HuH-7.5 (cell line): Measurements from ENCODE around the gene TRIM47.
A peak's percentile ranks its signal among the peaks of the same experiment; 100 is the strongest.

Experiments
- DNase-seq: peaks from one replicate; pipeline ENCODE4 v3.0.0; 2011; ENCODE audit warnings: low spot score

The TRIM47 gene

DNA sequence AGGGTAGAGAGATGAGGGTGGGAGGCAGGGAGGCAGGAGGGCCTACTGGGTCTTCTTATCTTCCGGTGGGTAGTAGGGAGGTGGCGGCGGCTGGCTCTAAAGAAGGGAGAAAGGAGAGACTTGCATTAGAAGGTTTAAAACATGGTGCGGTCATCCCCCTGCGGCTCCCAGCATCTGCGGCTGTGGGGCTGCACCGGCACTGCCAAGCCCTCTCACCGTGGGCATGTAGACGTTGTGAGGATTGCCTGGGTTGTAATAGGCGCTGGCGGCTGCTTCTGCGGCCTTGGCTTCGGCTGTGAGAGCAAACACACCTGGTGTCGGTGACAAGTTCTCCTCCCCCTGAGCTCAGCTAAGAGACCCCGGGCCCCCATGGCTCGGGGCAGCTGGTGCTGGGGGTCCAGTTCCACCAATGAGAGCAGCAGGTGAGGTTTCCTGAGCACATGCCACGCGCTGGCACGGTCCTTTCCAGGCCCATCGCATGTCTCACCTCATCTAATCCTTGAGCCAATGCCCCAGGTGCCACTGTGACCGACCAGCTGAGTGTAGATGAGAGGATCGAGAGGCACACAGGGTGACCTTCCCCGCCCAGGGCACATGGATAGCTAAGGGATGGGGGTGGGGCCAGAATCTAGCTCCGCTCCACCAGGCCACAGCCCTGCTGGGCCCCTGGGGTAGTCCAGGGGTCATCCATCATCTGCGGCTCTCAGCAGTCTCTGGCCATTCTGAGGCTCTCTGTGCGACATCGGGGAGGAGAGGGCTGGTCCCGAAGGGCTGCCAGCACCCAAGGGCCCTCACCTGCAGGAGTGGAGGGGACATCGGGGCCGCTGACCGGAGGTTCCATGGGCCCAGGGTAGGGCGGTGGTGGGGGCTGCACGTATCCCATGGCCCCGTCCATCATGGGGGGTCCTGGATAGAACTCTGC lies 31.4 kb downstream of the TRIM47 start:
- no peak for DNase-seq

DNA sequence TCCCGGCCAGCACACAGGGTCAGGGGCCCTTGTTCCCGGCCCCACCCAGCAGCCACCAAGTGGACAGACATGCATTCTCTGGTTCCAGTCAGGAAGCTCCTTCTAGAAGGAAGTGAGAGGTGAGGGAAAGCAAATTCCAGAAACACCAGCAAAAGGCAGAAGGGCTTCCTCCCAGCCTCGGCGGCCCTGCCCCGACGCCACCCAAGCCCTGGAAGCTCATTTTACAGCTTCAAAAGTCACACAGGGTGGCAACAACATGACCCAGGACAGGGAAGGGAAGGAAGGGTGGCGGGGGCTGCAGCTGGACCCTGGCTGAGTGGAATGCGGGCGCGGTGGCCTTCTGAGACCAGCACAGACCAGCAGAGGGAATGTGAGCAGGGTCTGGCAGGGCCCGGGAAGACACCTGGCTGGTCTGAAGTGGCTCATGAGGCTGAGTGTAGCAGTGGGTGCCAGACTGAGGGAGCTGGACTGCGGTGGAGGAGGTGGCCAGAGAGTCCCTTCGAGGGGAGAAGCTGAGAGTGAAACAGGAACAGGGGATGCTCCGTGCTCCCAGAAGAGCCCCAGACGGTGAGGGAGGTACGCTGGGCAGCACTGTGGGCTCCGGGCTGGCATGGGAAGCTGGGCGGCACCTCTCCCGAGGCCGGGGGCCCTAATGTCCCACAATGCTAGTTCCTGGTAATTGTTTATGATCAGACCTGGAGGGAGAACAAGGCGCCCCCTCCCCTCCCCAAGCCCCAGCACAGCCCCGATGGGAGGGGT lies 32.3 kb downstream of the TRIM47 start:
- DNase-seq = no peak

DNA sequence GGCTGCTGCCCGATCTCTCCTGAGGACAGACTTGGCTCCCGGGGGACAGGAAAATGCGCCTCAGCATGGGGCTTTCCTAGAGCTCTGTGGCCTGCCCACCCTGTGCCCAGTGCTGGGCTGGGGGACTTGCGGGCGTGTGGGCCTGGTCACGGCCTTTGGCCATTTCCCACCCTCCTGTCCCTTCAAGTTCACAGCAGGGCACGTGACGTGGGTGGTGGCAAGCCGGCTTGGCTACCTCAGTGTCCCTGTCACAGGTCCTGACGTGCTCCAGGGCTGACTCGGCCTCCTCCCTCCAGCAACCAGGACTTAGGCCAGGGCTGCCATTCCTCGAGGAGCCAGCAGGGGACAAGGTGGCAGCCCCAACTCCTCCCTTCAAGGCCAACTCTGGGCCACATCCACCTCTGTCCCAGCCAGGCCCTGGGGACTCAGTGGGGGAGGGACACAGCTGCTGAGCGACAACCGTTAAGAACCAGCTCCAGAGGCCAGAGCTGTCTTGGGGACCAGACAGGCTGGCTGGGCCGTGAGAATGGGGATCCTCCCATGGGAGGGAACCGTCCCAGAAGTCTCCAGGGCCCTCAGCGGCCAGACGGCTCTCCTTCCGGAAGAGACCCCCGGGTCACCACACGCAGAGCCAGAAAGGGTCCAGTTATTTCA lies 33.2 kb downstream of the TRIM47 start:
- DNase-seq = peak; percentile 86

DNA sequence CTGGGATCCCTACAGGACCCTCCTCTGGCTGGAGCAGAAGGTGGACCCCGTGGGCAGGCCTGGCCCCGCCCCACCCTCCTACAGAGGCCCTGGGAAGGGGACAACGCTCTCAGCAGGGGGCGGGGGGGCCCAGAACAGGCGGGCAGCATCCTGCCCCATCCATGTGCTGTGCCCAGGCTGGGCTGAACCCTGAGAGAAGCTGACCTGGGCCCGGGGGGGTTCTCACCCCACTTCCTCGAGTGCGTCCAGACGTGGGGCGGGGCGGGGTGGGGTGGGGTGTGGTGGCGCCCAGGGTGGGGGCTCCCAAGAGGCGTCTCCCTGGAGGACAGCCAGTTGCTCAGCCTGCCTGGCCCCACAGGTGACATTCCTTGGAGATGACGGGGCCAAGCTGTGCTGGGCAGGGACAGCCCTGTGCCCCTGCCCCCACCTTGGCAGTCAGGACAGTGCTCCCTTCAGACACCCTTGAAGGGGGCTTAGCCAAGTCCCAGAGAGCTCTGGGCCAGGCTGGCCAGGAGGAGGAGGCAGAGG lies 33.8 kb downstream of the TRIM47 start:
- DNase-seq = no peak

DNA sequence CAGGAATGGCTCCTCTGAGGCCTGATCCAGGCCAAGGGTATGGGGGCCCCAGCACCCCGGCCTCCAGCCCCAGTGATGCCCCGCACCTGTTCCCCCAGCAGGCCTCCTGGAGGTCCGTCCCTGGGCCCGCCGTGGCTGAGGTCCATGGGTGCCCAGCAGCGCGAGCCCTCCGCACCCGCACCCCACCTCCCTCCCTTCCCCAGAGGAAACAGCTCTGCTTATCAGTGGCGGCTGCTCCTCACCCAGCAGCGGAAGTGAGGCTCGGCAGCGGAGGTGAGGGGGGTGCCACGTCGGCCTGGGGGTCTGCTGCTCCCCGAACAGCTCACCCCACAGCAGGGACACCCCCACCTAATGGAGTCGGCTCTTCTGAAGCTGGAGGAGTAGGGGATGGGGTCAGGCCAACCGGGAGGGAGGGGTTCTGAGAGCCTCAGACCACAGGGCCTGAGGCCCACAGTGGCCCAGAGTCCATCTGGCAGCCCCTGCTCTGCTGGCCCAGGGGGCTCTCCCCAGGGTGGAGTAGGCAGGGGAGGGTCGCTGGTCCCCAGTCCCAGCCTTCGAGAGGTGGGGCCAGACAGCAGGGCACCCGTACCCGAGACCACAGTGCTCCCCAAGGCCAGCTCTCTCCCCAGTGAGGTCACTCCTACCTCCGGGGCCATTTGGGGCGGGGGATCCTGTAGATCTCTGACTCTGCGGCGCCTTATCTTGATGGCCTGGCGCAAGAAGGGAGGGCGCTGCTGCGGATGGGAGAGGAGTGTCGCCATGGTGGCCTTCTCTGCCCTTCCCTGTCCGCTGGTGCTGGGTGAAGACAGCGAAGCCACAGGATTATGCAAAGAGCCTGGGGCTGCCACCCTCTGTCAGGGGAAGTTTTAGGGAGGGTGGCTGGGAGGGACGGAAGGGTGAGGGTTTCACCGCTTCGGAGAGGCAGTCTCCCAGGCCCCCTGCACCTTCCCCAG lies 34.5 kb downstream of the TRIM47 start, which contains the start of gene UNC13D:
UNC13D (minus strand) TSS at position 828 of the 953 bp plus-strand sequence; CDS start at position 761, 67 bp downstream.
- DNase-seq = no peak

DNA sequence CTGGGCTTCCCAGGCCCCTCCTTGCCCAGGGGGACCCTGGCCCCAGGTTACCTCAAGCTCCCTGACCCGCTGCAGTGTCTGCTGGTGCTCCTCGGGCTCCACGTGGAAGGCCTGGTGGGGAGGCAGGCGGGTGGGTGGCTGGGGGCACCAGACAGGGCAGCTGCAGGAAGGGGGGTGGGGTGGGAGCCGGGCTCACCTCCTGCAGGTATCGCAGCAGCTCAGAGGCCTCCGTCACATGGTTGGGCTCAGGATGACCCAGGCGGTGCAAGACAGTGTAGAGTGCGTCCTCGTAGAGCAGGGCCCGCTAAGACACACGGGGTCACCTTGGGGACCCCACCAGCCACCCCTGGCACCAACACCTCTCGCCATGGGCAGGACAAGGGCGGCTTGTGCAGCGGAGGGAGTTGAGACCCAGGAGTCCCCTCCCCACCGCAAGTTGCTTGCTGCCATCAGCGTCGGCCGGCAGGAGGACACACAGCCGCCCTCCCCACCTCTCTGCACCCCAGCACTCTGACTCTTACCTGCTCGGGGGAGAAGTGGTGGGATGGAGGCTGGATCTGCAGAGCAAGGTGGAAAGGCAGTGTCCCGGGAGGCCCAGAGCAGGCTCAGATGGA lies 35.3 kb downstream of the TRIM47 start:
- DNase-seq = no peak

DNA sequence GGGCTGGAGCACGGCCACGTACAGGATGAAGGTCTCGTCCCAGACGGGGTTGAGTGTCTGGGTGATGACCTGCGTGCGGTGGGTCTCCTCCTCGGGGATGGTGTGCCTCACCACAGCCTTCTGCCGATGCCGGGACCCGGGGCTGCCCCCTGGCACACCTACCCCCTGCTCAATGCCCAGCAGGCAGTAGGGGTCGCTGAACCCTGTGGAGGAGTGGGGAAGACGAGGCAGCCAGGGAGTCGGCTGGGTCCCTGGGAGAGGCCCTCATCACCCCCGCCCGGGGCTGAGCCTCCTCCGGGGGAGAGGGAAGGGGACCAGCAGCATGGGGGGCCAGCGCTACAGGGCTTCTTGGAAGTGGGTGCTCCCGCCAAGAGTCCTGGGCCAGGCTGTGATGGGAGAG lies 36.0 kb downstream of the TRIM47 start:
- DNase-seq = no peak

DNA sequence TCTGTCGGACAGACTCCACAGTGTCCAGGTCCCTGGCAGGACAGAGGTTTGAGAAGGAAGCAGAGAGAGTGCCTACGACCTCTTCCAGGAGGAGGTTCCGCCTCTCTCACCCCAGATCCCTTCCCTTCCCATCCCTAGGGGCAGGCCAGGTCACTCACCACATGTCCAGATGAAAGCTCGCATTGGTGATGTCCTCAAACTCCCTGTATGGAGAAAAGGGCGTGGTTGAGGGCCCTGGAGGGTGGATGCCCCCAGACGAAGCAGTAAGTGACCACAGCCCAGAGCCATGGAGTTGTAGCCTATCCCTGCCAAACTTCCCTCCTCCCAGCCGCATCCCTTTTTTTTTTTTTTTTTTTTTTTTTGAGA lies 37.6 kb downstream of the TRIM47 start:
- DNase-seq = no peak

DNA sequence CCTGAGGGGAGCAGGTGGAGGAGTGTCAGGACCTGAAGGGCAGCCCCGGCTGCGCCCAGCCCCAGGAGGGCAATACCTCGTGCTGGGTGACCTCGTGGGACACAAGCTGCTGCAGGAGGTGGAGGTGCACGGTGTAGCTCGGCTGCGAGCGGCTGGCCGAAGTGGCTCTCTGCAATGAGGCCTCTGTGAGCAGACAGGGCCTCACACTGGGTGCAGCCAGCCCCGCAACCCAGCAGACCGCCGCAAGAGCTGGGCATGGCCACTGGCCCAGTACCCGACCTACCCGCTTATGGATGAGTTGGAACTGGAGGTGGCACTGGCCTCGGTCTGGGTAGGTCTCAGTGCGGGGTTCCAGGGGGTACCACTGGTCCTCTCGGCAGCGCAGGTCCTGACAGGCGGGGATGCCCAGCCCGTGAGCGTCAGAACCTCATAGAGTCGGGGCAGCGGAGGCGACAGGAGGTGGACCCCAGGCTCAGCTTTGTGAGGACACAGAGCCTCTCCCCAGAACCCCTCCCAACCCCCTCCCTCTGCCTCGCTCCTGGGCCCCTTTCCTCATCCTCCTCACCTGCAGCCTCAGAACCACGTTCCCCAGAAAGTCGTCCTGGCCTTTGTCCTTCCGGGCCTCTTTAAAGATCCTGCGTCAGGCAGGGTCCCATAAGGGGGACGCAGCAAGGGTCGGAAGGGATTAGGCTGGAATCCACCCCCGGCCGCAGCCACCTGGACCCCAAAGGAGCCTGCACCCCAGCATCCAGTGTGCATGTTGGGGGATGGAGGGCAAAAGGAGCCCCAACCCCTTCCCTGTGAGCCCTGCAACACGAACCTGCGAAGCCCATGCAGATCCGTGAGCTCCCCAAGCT lies 38.2 kb downstream of the TRIM47 start:
- no peak for DNase-seq

DNA sequence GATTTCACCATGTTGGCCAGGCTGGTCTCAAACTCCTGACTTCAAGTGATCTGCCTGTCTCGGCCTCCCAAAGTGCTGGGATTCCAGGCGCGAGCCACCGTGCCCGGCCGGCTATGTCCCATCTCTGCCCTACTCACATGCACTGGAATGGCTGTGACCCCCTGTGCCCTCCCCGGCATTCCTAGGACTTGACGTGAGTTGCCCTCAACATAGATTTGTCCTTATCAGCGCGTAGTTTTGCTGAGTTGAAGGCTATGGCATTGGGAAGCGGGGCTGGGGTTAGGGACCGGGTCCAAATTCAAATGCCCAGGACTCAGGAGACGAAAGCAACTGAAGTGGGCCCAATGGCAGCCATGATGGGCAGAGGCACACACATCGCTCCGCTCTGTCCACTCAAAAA lies 40.0 kb downstream of the TRIM47 start:
- DNase-seq = no peak

DNA sequence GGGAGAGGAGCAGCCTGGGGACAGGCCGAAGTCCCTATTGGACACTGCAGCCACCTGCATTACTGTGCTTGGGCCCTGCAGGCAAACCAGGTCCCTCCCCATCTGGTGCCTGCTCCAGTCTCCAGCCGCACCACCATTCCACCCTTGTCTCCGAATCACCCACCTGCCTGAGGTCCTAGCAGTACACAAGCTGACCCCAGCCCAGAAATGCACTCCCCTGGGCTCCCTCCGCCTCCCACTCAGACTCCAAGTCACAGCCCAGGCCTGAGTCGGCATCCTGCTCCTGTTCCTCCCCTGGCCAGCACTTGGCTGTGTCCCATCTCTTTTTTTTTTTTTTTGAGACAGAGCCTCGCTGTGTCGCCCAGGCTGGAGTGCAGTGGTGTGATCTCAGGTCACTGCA lies 40.5 kb downstream of the TRIM47 start:
- DNase-seq = no peak

DNA sequence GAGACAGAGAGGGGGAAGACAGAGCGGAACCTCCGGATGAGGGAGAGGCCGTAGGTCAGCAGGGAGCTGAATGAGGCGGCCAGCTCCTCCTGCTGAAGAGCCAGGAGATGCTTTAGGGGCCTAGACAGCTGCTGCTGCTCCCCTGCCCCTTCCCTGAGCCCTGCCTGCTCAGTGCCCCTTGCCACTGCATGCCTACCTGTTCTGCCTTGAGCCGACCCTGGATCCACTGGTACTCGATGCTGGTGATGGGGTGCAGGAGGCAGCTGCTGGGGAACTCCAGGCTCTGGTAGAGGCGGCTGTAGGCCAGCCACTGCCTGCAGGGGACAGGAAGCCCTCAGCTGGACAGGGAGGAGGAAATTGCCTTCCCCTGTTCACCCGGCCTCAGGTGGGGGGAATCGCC lies 41.8 kb downstream of the TRIM47 start:
- DNase-seq = no peak

DNA sequence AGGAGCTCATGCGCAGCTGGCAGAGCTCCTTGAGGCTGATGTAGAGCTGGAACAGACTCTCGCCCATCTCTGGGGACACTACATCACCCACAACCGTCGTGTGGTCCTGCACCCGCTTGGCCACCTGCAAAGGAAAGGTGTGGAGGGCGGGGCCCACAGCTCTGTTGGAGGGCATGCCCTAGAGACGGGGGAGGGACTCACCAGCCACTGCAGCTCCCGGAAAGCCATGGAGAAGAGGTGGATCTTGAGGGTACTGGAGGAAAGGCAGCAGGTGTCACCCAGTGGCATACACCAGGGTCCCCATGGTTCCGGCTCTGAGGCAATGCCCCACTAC lies 42.8 kb downstream of the TRIM47 start:
- DNase-seq = no peak

DNA sequence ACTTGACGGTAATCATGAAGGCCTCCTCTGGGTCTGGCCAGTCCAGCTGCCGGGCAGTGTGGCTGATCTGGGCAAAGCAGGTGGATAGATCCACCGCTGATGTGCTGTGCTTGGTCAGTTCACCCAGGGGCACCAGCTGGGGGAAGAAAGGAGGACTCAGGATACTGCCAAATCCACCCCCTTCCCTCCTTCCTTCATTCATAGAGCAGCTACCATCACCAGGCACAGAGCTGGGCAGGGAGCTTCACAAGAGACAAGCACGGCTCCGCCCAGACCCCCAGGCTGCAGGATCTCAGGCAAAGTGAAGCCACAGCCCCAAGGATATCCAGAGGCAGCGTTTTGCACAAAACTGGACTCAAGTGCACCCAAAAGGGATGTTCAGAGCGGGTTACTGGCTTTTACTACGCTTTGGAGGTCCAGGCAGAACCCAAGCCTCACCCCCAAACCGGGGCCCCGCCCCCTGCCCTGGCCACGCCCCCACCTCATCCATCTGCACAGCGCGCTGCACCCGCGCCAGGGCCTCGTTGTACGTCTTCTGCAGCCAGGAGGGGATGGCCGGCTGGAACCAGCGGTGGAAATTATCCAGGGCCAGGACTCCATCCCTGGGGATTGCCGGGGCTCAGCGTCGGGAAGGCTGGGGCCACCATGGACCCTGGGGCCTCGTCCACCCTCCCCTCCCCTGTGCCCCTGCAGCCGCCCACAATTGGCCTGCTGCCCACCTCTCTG lies 43.3 kb downstream of the TRIM47 start:
- no peak for DNase-seq

DNA sequence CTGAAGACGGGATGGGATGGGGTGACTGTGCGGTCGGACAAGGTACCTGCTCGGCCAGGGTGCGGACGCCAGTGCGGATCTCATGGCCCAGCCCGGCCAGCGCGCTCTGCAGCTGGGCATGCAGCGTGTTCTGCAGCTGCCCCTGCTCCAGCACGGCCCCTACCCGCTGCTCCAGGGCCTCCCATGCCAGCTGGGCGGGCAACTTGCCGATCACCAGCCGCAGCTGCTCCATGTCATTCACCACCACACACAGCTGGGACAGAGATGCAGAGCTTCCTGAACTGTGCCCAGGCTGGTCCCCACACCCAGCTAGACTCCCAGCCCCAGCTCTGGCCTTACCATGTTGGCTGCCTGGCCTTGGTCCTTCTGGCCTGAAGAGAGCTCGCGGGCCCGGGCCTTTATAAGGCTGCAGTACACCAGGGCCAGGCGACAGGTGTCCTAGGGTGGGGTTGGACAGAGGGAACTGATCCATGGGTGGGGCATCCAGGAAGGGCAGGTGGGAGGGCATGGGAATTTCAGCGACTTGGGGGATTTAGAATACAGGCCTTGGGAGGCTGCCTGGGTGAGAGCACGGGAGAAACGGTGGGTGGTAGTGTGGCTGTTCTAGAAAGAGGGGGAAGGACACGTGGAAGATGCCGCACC lies 44.0 kb downstream of the TRIM47 start:
- no peak for DNase-seq

DNA sequence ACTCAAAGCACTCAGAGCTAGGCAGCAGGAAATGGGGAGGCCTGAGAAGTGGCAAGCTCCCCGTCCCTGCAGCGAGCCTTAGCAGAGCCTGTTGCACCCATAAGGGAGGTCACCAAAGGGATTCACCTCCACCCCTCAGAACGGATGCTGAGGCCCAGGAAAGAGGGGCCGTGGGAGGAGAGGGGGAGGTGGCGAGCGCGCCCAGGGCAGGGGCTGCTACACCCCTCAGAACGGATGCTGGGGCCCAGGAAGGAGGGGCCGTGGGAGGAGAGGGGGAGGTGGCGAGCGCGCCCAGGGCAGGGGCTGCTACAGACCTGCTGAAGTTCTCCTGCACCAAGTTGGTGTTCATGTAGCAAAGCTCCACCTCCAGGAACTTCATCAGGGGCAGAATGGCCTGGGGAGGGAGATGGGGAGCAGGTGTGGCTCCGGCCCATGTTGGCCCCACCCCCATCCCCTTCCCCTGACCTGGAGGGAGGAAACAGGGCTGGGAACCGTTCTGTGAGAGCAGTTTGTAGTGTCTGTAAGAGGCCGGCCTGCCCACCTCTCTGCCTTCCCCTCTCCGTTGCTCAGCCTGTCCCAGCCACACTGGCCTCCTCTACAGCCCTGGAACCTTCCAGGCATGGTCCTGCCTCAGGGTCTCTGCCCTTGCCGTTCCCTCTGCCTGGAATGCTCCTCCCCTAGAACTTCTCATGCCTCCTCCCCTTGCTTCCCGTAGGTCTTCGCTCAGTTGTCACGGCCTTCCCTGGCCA lies 45.6 kb downstream of the TRIM47 start:
- no peak for DNase-seq

DNA sequence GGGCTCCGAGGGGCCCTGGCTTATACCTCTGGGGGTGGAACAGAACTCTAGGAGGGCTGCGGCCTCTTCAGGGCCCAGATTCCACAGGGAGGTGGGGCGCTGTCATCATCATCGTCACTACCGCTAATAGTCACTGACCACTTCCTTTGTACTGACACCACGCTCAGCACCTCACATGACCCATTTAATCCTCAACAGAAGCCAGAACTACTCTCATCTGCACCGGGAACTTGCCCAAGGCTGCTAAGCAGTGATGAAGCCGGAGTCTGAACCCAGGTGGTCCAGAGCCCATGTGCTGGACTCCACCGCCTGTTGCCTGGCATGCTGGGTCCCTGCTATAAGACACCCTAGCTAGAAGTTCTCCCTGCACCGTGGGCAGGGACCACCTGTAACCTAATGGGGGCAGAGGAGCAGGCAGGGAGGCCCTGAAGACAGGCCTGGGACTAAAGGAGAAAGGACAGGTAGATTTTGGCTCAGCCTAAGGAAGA lies 46.2 kb downstream of the TRIM47 start:
- DNase-seq = no peak

DNA sequence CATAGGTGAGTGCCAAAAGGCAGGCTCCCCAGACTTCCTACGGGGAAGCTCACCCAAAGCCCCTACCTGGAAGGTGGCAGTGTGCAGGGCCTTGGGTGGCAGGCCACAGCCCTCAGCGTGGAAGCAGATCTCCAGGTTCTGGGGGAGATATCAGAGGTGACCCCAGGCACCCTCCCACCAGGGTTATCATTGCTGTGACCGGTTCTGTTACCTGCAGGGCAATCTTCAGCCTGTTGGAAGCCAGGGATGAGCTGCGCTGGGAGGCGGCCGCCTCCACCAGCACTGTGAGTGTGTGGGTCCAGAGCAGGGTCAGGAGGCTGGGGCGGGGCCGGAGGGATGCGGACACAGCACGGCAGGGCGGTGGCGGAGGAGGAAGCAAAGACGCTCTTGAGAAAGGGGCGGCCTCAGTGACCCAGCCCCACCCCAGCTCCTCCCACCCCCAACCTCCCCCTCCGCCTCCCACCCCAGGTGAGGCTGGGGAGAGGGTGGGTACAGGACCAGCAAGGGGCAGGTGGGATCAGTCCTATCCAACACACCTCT lies 47.3 kb downstream of the TRIM47 start:
- no peak for DNase-seq
